ENCODE data around the gene OTOP1.
"Not testable (repeated sequence)": the region's sequence is repeated elsewhere in the genome, so short reads cannot be mapped to it uniquely, and the experiment has no call there.

The OTOP1 gene

DNA sequence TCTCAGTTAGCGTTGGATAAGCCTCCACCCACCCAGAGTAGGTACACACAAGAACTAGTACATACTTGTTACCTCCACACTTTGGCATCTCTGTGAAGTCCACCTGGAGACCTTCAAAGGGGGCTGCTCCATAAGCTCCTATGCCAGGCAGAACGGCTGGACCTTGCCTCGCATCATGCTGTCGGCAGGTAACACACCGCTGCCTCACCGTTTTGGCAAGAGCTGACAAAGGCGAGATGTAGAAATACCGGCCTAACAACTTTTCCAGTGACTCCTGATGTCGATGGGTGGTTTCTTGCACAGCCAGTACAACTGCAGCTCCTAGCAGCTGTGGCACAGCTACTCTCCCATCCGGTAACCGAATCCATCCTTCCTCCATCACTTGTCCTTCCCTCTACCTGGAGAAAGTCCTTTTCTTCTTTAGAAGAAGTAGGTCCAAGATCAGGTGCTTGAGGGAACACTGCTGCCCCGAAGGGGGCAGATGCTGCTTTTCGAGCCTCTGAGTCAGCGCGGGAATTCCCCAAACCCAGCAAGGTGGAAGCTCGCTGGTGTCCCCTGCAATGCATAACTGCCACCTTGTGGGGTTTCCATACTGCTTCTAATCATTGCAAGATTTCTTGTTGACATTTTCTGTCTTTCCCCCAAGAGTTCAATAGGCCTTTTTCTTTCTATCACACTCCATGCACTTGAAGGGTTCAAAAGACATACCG lies 65.6 kb downstream of the OTOP1 start:
- DNase-seq: not testable (repeated sequence)

DNA sequence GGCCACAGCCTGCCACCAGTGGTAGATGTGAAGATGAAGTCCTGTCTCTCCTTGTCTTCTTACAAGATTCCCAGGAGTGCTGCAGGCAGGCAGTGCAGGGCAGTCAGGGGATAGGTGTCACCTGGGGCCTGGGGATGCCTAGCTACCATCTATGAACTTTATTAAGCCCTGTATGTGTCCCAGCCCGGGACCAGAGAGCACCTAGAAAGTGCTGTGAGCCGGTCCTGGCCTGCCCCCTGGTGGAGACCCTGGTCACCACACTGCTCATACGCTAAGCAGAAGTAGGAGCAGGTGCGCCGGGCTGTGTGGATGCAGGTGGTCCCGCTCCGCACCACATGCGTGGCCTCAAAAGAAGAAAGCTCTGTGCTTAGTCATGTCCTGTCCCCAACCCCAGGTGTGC lies 81.1 kb downstream of the OTOP1 start:
- not testable (repeated sequence) for DNase-seq

GRCh38 chr4:4143376-4143775 lies 83.4 kb downstream of the OTOP1 start:
- DNase-seq: not testable (repeated sequence)

GRCh38 chr4:4142679-4143078 lies 84.0 kb downstream of the OTOP1 start:
- DNase-seq: not testable (repeated sequence)

- DNase-seq: not testable (repeated sequence)
Measured at GRCh38 chr4:4141186-4141585, 85.5 kb downstream of the OTOP1 start.
